Peyer's patch (tissue), 4 donors: ENCODE data around the gene ZFPM1.

Experiments used
- CTCF ChIP-seq, 6 experiments: fragments of 450-650 bp in 4 of 6; fragments of 200-600 bp in 2 of 6; sonication (generic) in 1 of 6; IDR thresholded peaks; one replicate each; pipeline ENCODE4 v1.5.1; 2017 to 2019; ENCODE audit warnings: antibody characterized with exemption in 6 of 6, mild to moderate bottlenecking in 3 of 6, moderate library complexity in 1 of 6
- POLR2A ChIP-seq, 2 donors: fragments of 450-650 bp; IDR thresholded peaks; one replicate each; pipeline ENCODE4 v1.5.1; 2017; ENCODE audit warnings: antibody characterized with exemption in 2 of 2, mild to moderate bottlenecking in 2 of 2, moderate library complexity in 2 of 2

- TF ChIP-seq CTCF (IDR thresholded peaks at IDR 0.05), result no peak
- no peak for TF ChIP-seq POLR2A (IDR thresholded peaks at IDR 0.05)
Measured at GRCh38 chr16:88569614-88569984, 116.5 kb downstream of the ZFPM1 start.
